Tibial nerve (tissue), 3 donors: Measurements from ENCODE around the gene SLC7A4.

Experiments
- POLR2A ChIP-seq, 2 donors: fragments of 450-650 bp; IDR thresholded peaks; one replicate each; pipeline ENCODE4 v1.6.1; 2017; ENCODE audit warnings: antibody characterized with exemption in 2 of 2, mild to moderate bottlenecking in 2 of 2, moderate library complexity in 2 of 2
- TF ChIP-seq, protein P1 (sequence below), 5 experiments: fragments of 200-600 bp in 3 of 5; fragments of 450-650 bp in 2 of 5; sonication (generic) in 3 of 5; IDR thresholded peaks; one replicate each; pipeline ENCODE4 v1.5.1; 2016 to 2019; ENCODE audit warnings: antibody characterized with exemption in 5 of 5, mild to moderate bottlenecking in 3 of 5, moderate library complexity in 2 of 5

DNA sequence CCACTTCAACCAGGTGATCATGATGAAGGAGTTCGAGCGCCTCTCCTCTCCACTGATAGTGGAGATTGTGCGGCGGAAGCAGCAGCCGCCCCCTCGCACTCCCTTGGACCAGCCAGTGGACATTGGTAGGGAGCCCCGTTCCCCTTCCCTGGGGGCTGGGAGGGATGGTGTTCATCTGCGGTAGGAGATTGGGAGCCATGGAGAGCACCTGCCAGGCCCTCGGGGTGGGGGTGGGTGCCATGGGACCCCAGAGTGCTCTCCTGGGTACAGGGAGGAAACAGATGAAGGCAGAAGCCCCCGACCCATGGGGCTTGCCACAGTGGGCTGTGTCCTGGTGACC lies 37.5 kb downstream of the SLC7A4 start:
- TF ChIP-seq, protein P1, sequence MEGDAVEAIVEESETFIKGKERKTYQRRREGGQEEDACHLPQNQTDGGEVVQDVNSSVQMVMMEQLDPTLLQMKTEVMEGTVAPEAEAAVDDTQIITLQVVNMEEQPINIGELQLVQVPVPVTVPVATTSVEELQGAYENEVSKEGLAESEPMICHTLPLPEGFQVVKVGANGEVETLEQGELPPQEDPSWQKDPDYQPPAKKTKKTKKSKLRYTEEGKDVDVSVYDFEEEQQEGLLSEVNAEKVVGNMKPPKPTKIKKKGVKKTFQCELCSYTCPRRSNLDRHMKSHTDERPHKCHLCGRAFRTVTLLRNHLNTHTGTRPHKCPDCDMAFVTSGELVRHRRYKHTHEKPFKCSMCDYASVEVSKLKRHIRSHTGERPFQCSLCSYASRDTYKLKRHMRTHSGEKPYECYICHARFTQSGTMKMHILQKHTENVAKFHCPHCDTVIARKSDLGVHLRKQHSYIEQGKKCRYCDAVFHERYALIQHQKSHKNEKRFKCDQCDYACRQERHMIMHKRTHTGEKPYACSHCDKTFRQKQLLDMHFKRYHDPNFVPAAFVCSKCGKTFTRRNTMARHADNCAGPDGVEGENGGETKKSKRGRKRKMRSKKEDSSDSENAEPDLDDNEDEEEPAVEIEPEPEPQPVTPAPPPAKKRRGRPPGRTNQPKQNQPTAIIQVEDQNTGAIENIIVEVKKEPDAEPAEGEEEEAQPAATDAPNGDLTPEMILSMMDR (IDR thresholded peaks at IDR 0.05): no peak
- no peak for TF ChIP-seq POLR2A (IDR thresholded peaks at IDR 0.05)
